ENCODE data around the gene SETX.

The SETX gene

DNA sequence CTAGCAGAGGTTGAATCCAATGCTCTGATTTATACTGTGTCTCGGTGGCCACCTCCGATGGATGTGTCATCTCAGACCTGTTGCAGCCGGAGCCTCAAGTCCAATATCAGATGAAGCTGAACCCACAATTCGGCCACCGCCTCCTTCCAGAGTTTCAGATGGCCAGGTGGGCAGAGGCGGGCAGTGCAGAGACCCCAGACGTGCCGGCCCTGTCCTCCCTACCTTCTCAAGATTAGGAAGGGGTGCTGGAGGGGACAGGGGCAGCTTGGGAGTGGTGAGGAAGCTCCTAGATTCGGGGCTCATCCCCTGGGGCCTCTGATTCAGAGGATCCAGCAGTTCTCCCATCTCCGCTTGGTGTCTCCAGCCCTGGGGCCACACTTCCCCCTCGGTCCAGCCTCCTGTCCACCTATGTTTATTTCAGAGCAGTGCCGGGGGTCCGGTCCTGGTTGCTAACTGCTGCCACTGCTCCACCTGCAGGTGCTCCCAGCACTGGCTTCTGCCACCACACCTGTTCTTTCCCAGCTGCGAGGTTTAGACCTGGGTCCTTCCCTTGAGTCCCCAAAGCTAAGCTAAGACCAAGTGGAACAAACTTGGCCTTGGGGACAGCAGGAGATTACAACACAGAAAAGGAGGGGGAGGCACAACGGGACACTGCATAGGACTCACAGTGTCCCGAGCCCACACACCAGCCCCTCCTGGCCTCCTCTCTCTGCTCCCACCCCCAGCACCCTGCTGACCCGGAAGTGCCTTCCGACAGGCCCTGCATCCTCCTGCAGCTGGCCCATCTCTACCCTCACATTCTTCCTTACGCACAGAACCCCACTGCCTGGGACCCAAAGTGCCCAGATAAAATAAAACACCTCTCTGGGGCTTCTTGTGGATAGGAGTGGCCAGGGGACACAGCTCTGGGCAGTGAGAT lies 111.4 kb downstream of the SETX start:
- TF ChIP-seq GATA3 (IDR thresholded peaks at IDR 0.05; ENCODE audit: low read depth, low read length) = no peak
- no peak for TF ChIP-seq GATA2 (IDR thresholded peaks at IDR 0.05; ENCODE audit: low read depth, low read length)

DNA sequence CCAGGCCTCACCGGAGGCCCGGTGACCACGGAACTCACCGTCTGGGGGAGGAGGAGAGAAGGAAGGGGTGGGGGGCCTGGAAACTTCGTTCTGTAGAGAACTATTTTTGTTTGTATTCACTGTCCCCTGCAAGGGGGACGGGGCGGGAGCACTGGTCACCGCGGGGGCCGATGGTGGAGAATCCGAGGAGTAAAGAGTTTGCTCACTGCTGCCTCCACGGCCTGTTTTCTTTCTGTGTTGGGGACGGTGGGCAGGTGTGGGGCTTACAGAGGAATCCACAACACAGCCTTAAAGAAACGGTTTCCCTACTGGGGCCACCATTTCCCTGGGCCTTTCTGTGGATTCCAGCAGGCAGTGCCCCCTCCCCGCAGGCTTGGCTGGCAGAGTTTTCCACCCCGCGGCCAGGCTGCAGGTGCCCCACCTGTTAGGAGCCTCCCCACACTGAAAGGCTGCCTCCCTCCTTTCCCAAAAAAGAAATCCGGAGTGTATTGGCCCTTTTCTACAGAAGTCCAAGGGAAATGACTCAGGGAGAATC lies 112.1 kb downstream of the SETX start:
- TF ChIP-seq GATA3 (IDR thresholded peaks at IDR 0.05; ENCODE audit: low read depth, low read length) (no peak), GATA2 (IDR thresholded peaks at IDR 0.05; ENCODE audit: low read depth, low read length) (no peak)

DNA sequence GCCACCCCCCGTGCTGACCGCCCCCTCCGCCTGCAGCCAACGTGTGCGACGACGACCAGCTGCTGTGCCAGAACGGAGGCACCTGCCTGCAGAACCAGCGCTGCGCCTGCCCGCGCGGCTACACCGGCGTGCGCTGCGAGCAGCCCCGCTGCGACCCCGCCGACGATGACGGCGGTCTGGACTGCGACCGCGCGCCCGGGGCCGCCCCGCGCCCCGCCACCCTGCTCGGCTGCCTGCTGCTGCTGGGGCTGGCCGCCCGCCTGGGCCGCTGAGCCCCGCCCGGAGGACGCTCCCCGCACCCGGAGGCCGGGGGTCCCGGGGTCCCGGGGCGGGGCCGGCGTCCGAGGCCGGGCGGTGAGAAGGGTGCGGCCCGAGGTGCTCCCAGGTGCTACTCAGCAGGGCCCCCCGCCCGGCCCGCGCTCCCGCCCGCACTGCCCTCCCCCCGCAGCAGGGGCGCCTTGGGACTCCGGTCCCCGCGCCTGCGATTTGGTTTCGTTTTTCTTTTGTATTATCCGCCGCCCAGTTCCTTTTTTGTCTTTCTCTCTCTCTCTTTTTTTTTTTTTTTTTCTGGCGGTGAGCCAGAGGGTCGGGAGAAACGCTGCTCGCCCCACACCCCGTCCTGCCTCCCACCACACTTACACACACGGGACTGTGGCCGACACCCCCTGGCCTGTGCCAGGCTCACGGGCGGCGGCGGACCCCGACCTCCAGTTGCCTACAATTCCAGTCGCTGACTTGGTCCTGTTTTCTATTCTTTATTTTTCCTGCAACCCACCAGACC lies 112.8 kb downstream of the SETX start:
- TF ChIP-seq GATA3 (IDR thresholded peaks at IDR 0.05; ENCODE audit: low read depth, low read length) (no peak), GATA2 (IDR thresholded peaks at IDR 0.05; ENCODE audit: low read depth, low read length) (no peak)

GRCh38 chr9:132241483-132241839 lies 113.3 kb downstream of the SETX start:
- TF ChIP-seq GATA3 (IDR thresholded peaks at IDR 0.05; ENCODE audit: low read depth, low read length) = no peak

- TF ChIP-seq GATA3 (IDR thresholded peaks at IDR 0.05; ENCODE audit: low read depth, low read length) = no peak
- no peak for TF ChIP-seq GATA2 (IDR thresholded peaks at IDR 0.05; ENCODE audit: low read depth, low read length)
Observed at GRCh38 chr9:132240841-132241482, 113.8 kb downstream of the SETX start.

DNA sequence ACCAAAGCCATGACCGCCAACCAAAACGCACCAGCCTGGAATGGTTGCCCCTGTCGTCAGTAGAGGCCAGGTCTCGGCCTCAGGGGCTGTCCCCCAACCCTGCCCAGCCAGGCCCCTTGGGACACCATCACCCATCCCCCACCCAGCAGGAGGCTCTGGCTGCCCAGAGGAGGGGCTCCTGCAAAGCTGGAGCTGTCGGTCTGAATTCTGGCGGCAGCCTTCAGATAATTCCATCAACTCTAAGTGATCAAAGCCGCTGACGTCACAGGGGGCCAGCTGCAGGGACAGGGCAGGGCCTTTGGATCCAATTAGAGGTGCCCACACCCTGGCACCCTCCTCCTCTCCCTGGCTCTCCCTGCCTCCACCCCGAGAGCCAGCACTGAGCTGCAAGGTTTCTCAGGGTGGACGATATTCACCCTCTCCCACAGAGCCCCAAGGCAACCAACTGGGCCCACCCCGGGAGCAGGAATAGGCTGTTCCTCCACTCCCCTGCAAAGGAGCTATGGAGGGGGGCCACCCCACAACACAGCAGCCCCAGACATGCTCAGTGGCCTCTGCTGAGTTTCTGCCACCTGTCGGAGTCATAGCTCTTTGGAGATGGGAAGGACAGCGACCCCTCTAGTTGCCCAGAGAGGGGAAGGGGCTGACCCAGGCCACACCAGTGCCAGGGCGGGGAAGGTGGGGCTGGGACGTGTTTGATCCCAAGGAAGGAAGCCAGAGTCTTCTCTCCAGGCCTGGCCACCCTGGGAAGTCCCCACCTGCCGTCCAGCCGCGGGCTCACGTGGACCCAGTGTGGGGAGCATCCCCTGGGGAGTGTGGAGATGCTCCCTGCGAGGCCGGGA lies 114.6 kb downstream of the SETX start:
- no peak; the same call in 1 of the 2 replicates for TF ChIP-seq GATA2 (IDR thresholded peaks at IDR 0.05; ENCODE audit: low read depth, low read length)
- TF ChIP-seq GATA3 (IDR thresholded peaks at IDR 0.05; ENCODE audit: low read depth, low read length) = no peak

DNA sequence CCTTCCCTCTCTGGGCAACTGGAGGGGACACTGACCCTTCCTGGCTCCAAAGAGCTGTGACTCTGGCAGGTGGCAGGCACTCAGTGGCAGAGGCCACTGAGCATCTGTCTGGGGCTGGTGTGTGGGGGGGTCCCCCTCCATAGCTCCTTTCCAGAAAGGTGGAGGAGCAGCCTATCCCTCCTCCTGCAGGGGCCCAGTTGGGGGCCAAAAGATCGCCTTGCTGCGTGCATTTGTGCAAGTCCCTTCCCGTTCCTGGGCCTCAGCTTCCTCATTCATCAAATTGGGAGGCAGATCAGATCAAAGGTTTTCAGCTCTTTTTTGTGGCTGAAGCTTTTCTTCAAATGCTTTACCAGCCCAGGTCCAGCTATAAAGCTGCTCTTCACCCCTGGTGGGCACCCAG lies 115.3 kb downstream of the SETX start:
- no peak for TF ChIP-seq GATA2 (IDR thresholded peaks at IDR 0.05; ENCODE audit: low read depth, low read length)

- TF ChIP-seq GATA2 (IDR thresholded peaks at IDR 0.05; ENCODE audit: low read depth, low read length) (no peak), GATA3 (IDR thresholded peaks at IDR 0.05; ENCODE audit: low read depth, low read length) (no peak)
Observed at GRCh38 chr9:132238992-132239391, 115.8 kb downstream of the SETX start.

DNA sequence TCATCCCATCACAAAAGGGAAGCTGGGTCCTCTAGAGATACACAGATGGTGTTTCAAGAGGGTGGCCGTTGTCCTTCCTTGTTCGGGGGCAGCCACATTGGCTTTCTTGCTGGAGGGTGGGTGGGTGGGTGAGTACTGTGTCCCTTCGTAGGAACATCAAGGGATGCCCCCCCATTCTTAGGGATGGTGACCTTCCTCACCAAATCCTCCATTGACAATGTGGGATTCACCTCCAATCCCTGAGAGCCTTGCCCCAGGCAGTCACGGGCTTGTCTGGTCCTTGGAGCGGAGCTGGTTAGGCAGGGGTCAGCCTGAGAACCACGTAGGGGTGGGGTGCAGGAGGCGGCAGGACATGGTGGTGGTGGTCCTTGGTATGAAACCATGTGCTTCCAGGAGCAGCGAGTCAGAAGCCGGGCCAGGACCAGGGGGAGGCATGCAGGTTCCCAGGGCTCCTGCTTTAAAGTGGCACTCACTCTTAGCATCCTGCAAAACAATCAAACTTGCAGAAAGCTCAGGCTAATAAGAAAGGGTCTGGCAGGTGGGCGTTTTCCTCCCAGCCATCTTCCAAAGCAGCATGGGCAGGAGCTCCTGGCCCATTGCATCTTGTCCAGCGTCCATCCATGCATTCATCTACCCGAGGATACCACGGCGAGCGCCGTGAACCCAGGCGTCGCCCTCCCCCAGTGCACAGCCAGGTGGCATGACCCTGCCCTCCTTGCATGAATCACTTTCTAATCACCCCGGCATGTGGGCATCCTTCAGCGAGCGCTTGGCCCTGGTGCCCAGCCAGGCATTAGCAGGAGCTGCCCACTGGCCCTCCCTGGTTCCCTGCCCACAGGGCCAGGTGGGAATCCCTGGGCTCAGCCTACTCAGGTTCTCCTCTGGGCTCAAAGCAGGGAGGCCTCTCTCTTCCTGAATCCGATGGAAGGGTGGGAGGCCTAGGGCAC lies 116.5 kb downstream of the SETX start:
- TF ChIP-seq GATA2 (IDR thresholded peaks at IDR 0.05; ENCODE audit: low read depth, low read length) (no peak), GATA3 (IDR thresholded peaks at IDR 0.05; ENCODE audit: low read depth, low read length) (no peak)

GRCh38 chr9:132237481-132237880 lies 117.3 kb downstream of the SETX start:
- TF ChIP-seq GATA2 (IDR thresholded peaks at IDR 0.05; ENCODE audit: low read depth, low read length) = no peak
- TF ChIP-seq GATA3 (IDR thresholded peaks at IDR 0.05; ENCODE audit: low read depth, low read length) = no peak

DNA sequence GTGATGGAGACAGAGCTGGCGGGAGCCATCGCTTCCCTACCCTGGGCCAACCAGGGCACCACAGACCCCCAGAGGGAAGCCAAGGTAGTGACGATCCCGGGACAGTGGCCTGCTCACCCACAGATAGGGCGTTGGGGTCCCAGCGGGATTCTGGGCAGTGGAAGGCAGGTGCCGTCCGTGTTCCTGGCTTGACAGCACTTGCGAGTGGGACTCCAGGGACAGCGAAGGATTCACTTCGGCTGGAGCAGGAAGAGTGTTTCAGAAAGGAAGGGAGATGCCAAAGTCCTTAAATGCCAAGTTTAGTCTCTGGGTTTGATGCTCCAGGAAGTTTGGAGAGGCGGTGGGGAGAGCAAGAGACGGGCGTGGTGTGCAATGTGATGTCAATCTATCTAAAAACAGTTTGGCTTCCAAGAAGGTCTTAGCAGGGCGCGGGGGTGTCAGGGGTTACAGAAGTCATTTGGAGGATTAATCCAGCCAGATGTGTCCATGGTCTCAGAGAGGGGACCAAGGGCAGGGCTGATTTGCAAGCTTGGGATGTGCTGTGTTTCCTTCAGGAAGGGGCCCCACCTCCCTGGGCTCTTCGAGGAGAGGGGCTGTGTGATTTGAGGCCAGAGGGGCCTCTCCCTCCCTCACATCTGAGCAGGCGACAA lies 118.0 kb downstream of the SETX start:
- no peak for TF ChIP-seq GATA2 (IDR thresholded peaks at IDR 0.05; ENCODE audit: low read depth, low read length)
